H9 (cell line): Measurements from ENCODE around the gene ZNRF1. TPM values are rescaled to one million over a fixed set of nuclear protein-coding genes. Genes with fewer than 3 reads are reported as not detected.

Experiments used
- DNase-seq: peaks from one replicate; pipeline ENCODE4 v3.0.0-alpha.2; 2017
- H2AFZ ChIP-seq: one replicate; pipeline ENCODE4 v1.6.1; 2013; ENCODE audit warnings: mild to moderate bottlenecking, low read length, control low read depth, moderate library complexity
- H2AK5ac ChIP-seq: 2 replicates; pipeline ENCODE4 v1.6.1; 2013; ENCODE audit warnings: low read length, control low read depth, mixed read lengths; ENCODE audit not compliant: insufficient read length
- H2BK120ac ChIP-seq: one replicate; pipeline ENCODE4 v1.6.1; 2013; ENCODE audit warnings: low read depth, mild to moderate bottlenecking, low read length, control low read depth, inconsistent platforms; ENCODE audit not compliant: poor library complexity, severe bottlenecking
- H2BK12ac ChIP-seq: 2 replicates; pipeline ENCODE4 v1.6.1; 2013; ENCODE audit warnings: low read length, control low read depth, mixed read lengths, low read depth; ENCODE audit not compliant: insufficient read length
- H2BK15ac ChIP-seq: 2 replicates; pipeline ENCODE4 v1.6.1; 2013; ENCODE audit warnings: low read depth, low read length, control low read depth
- H2BK20ac ChIP-seq: one replicate; pipeline ENCODE4 v1.6.1; 2013; ENCODE audit warnings: low read depth, mild to moderate bottlenecking, low read length, control low read depth, inconsistent platforms; ENCODE audit not compliant: poor library complexity, severe bottlenecking
- H2BK5ac ChIP-seq: 2 replicates; pipeline ENCODE4 v1.6.1; 2013; ENCODE audit warnings: low read length, control low read depth, mixed read lengths; ENCODE audit not compliant: insufficient read length
- H3K14ac ChIP-seq: 2 replicates; pipeline ENCODE4 v1.6.1; 2013; ENCODE audit warnings: low read length, control low read depth; ENCODE audit not compliant: insufficient read depth
- H3K18ac ChIP-seq: 2 replicates; pipeline ENCODE4 v1.6.1; 2013; ENCODE audit warnings: low read depth, mild to moderate bottlenecking, mixed read lengths, low read length, control low read depth; ENCODE audit not compliant: insufficient read length
- H3K23ac ChIP-seq: 2 replicates; pipeline ENCODE4 v1.6.1; 2013; ENCODE audit warnings: low read length, control low read depth, mixed read lengths, low read depth; ENCODE audit not compliant: insufficient read length
- H3K23me2 ChIP-seq: 2 replicates; pipeline ENCODE4 v1.6.1; 2013; ENCODE audit warnings: low read depth, mild to moderate bottlenecking, mixed read lengths, low read length, control low read depth; ENCODE audit not compliant: insufficient read length, poor library complexity, severe bottlenecking
- H3K27ac ChIP-seq: 2 replicates; pipeline ENCODE4 v1.5.1; 2013; ENCODE audit warnings: low read length, control low read depth, mixed read lengths, low read depth; ENCODE audit not compliant: insufficient read length
- H3K27me3 ChIP-seq: 2 replicates; pipeline ENCODE4 v1.6.1; 2013; ENCODE audit warnings: low read length, control low read depth, inconsistent platforms; ENCODE audit not compliant: insufficient read depth
- H3K4ac ChIP-seq: 2 replicates; pipeline ENCODE4 v1.6.1; 2013; ENCODE audit warnings: low read depth, mild to moderate bottlenecking, control low read depth, inconsistent platforms, low read length, moderate library complexity
- H3K4me1 ChIP-seq: 2 replicates; pipeline ENCODE4 v1.6.1; 2013; ENCODE audit warnings: low read length, control low read depth, inconsistent platforms; ENCODE audit not compliant: insufficient read depth
- H3K4me2 ChIP-seq: 2 replicates; pipeline ENCODE4 v1.6.1; 2013; ENCODE audit warnings: low read length, control low read depth, mixed read lengths; ENCODE audit not compliant: insufficient read length, insufficient read depth
- H3K56ac ChIP-seq: 2 replicates; pipeline ENCODE4 v1.6.1; 2013; ENCODE audit warnings: low read depth, mild to moderate bottlenecking, mixed read lengths, low read length, control low read depth; ENCODE audit not compliant: insufficient read length
- H3K79me1 ChIP-seq: 2 replicates; pipeline ENCODE4 v1.6.1; 2013; ENCODE audit warnings: low read depth, mild to moderate bottlenecking, moderate library complexity, low read length, control low read depth, inconsistent platforms; ENCODE audit not compliant: insufficient read depth, poor library complexity, severe bottlenecking
- H3K79me2 ChIP-seq: 2 replicates; pipeline ENCODE4 v1.6.1; 2013; ENCODE audit warnings: low read length, control low read depth, inconsistent platforms; ENCODE audit not compliant: insufficient read depth
- H3K9ac ChIP-seq: 2 replicates; pipeline ENCODE4 v1.6.1; 2013; ENCODE audit warnings: low read length, control low read depth, mixed read lengths; ENCODE audit not compliant: insufficient read length; ENCODE audit errors: extremely low read depth
- H3K9me3 ChIP-seq: one replicate; pipeline ENCODE4 v1.6.1; 2013; ENCODE audit warnings: low read depth, low read length, inconsistent platforms; ENCODE audit not compliant: control insufficient read depth
- H3T11ph ChIP-seq: one replicate; pipeline ENCODE4 v1.6.1; 2013; ENCODE audit warnings: mild to moderate bottlenecking, low read length, control low read depth, inconsistent platforms
- H4K20me1 ChIP-seq: one replicate; pipeline ENCODE4 v1.6.1; 2013; ENCODE audit not compliant: control insufficient read depth, insufficient read length, insufficient read depth
- H4K5ac ChIP-seq: 2 replicates; pipeline ENCODE4 v1.6.1; 2013; ENCODE audit warnings: low read depth, mild to moderate bottlenecking, mixed read lengths, low read length, control low read depth; ENCODE audit not compliant: insufficient read length
- H4K8ac ChIP-seq: replicated peaks from 2 replicates; pipeline ENCODE4 v1.6.1; 2013; ENCODE audit warnings: low read length, control low read depth, mixed read lengths, low read depth; ENCODE audit not compliant: insufficient read length
- H4K91ac ChIP-seq: 2 replicates; pipeline ENCODE4 v1.6.1; 2013; ENCODE audit warnings: low read depth, mild to moderate bottlenecking, moderate library complexity, mixed read lengths, low read length, control low read depth; ENCODE audit not compliant: insufficient read length
- H3K27ac Mint-ChIP-seq, 3 experiments: 2 replicates in 2 of 3; 3 replicates in 1 of 3; pipeline ENCODE4 v1.8.0; 2020 to 2021; ENCODE audit warnings: mixed read lengths in 3 of 3, mild to moderate bottlenecking in 1 of 3, moderate library complexity in 1 of 3
- H3K27me3 Mint-ChIP-seq: 2 replicates; pipeline ENCODE4 v1.8.0; 2021; ENCODE audit warnings: low read depth, mild to moderate bottlenecking, moderate library complexity, mixed read lengths
- H3K36me3 Mint-ChIP-seq, 3 experiments: 2 replicates in 2 of 3; 3 replicates in 1 of 3; pipeline ENCODE4 v1.8.0; 2020 to 2021; ENCODE audit warnings: low read depth in 3 of 3, mixed read lengths in 3 of 3; ENCODE audit not compliant: insufficient read depth in 1 of 3
- H3K4me1 Mint-ChIP-seq, 2 experiments: 2 replicates each; pipeline ENCODE4 v1.8.0; 2020; ENCODE audit warnings: mixed read lengths in 2 of 2
- H3K4me3 Mint-ChIP-seq, 2 experiments: 2 replicates in 1 of 2; 3 replicates in 1 of 2; pipeline ENCODE4 v1.8.0; 2020 to 2021; ENCODE audit warnings: mild to moderate bottlenecking in 2 of 2, mixed read lengths in 2 of 2, moderate library complexity in 1 of 2
- H3K9me3 Mint-ChIP-seq, 2 experiments: 2 replicates in 1 of 2; 3 replicates in 1 of 2; pipeline ENCODE4 v1.8.0; 2020; ENCODE audit warnings: mild to moderate bottlenecking in 2 of 2, mixed read lengths in 2 of 2, moderate library complexity in 1 of 2
- CTCF ChIP-seq: fragments of 200-600 bp; sonication (generic); conservative IDR thresholded peaks from 3 replicates; pipeline ENCODE4 v1.8.0; 2021; ENCODE audit warnings: antibody characterized with exemption, mild to moderate bottlenecking
- WGBS: extraction: QIAGEN DNeasy Blood & Tissue Kit; methylation state at CpG from one replicate; pipeline ENCODE4 v1.1.7; 2013; ENCODE audit warnings: missing lambda C conversion rate, low lambda C conversion rate, mixed read lengths; ENCODE audit not compliant: insufficient read length; ENCODE audit errors: extremely low coverage; 5-methylcytosine and 5-hydroxymethylcytosine counted together
- total RNA-seq: library from RNA; stranded (reverse); gene quantifications from 2 replicates; pipeline ENCODE4 v1.2.1, GENCODE V29; 2021

Gene ZNRF1
- total RNA-seq, 1 experiment from 2014 or later: 49.6 TPM

DNA sequence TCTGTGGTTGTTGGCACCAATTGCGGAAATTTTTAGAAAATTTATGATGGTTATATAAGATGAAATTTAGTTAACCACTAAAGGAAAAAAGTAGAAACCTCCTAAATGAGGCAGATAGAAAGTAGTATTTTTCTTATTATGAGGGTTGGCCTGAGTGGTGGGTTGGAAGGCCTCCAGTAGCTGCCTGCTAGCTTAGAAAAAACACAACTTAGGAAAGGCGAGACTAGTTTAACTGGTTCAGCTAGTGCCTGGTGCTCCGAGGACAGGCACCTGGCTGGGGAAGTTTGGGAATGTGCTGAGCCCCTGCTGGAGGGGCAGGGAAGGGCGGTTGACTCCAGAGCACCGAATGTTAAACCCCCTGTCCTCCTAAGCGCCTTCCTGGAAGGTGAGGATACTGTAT, 97.8 kb downstream of the ZNRF1 start:
- no peak overlapping the region; a peak in 1 of 5 replicates for H3K4me3 Mint-ChIP-seq
- Histone ChIP-seq H4K20me1 (peaks cover 3% of the 10 kb centered on the region), H3K9ac (no peak overlapping the region)

More for the DNA sequence above, 97.8 kb downstream of the ZNRF1 start:
- H4K91ac ChIP-seq: no peak overlapping the region
- H3K23me2 ChIP-seq: no peaks in the 10 kb centered on the region
- H3K79me1 ChIP-seq: no peaks in the 10 kb centered on the region
- H3K36me3 Mint-ChIP-seq: peaks cover 4 to 17% (median 7%) of the 10 kb centered on the region in 3 experiments; a peak in 5 of 7 replicates
- H3K14ac ChIP-seq: no peak overlapping the region
- no peak overlapping the region for H2BK120ac ChIP-seq
- peak; percentile 77 for TF ChIP-seq CTCF
- H3K23ac ChIP-seq: no peak overlapping the region
- peaks cover 17% of the 10 kb centered on the region; the same call in 1 of the 2 replicates for H3K4me1 ChIP-seq
- WGBS: no CpG with 5 or more reads among the region's 6 CpGs
- H3K56ac ChIP-seq: no peak overlapping the region
- H2BK12ac ChIP-seq: no peak overlapping the region
- no peaks in the 10 kb centered on the region for H3K27me3 ChIP-seq
- H3K27ac Mint-ChIP-seq: peak overlapping the region in 2 of 3 experiments; percentile 91; a peak in 5 of 7 replicates
- no peaks in the 10 kb centered on the region for H3K9me3 Mint-ChIP-seq
- no peak overlapping the region for H2BK15ac ChIP-seq
- no peak overlapping the region for H3K4ac ChIP-seq
- no peak overlapping the region for H2BK5ac ChIP-seq
- no peaks in the 10 kb centered on the region for H3K27me3 Mint-ChIP-seq
- H3K9me3 ChIP-seq: no peaks in the 10 kb centered on the region
- H4K5ac ChIP-seq: no peak overlapping the region
- peaks cover 61 to 76% of the 10 kb centered on the region in 2 experiments for H3K4me1 Mint-ChIP-seq
- H3T11ph ChIP-seq: no peak overlapping the region
- H3K18ac ChIP-seq: no peak overlapping the region
- no peak overlapping the region for H3K27ac ChIP-seq
- no peak overlapping the region for H2AFZ ChIP-seq
- H4K8ac ChIP-seq: no peak overlapping the region
- no peak overlapping the region for H2BK20ac ChIP-seq
- peak; percentile 88 for DNase-seq
- H2AK5ac ChIP-seq: no peak overlapping the region
- H3K4me2 ChIP-seq: no peak overlapping the region
- no peaks in the 10 kb centered on the region for H3K79me2 ChIP-seq
